NCI-H69 (cell line): ENCODE measurements around the gene TRIML2.

Experiments used
- DNase-seq: peaks from one replicate; lab custom pipeline; 2025; lab: John Stamatoyannopoulos, UW

TRIML2 gene

GRCh38 chr4:188109157-188109755, at the start of gene TRIML2:
Gene TRIML2 (minus strand): TSS chr4:188109603. CDS start chr4:188105368, 4,235 bp downstream.
- DNase-seq = no peak

- no peak for DNase-seq
Measured at GRCh38 chr4:188158336-188158735, 48.9 kb upstream of the TRIML2 start.

- DNase-seq = no peak
Measured at GRCh38 chr4:188154668-188155405, 45.4 kb upstream of the TRIML2 start.

GRCh38 chr4:188147776-188148175, 38.4 kb upstream of the TRIML2 start:
- no peak for DNase-seq

GRCh38 chr4:188147176-188147575, 37.8 kb upstream of the TRIML2 start:
- no peak for DNase-seq

- no peak for DNase-seq
Measured at GRCh38 chr4:188146618-188147017, 37.2 kb upstream of the TRIML2 start.

- no peak for DNase-seq
Measured at GRCh38 chr4:188145601-188146000, 36.2 kb upstream of the TRIML2 start.

- no peak for DNase-seq
Measured at GRCh38 chr4:188143731-188144130, 34.3 kb upstream of the TRIML2 start.

GRCh38 chr4:188139671-188140070, 30.3 kb upstream of the TRIML2 start:
- DNase-seq = no peak

- DNase-seq = no peak
Measured at GRCh38 chr4:188139141-188139540, 29.7 kb upstream of the TRIML2 start, which contains the start of gene TRIML1. Gene TRIML1 (plus strand): TSS chr4:188139441. CDS start chr4:188139559, 118 bp downstream.

- DNase-seq = no peak
Measured at GRCh38 chr4:188138227-188138626, 28.8 kb upstream of the TRIML2 start.

GRCh38 chr4:188132232-188132631, 22.8 kb upstream of the TRIML2 start:
- no peak for DNase-seq

- peak; percentile 0 for DNase-seq
Measured at GRCh38 chr4:188130355-188130754, 21.0 kb upstream of the TRIML2 start.

- no peak for DNase-seq
Measured at GRCh38 chr4:188127214-188127874, 17.9 kb upstream of the TRIML2 start.

GRCh38 chr4:188121530-188121929, 12.1 kb upstream of the TRIML2 start:
- DNase-seq = no peak

- no peak for DNase-seq
Measured at GRCh38 chr4:188117631-188118324, 8.4 kb upstream of the TRIML2 start.

GRCh38 chr4:188113156-188113555, 3.8 kb upstream of the TRIML2 start:
- DNase-seq = no peak

- no peak for DNase-seq
Measured at GRCh38 chr4:188111955-188112354, 2.6 kb upstream of the TRIML2 start.

- no peak for DNase-seq
Measured at GRCh38 chr4:188110741-188111471, 1.5 kb upstream of the TRIML2 start.

GRCh38 chr4:188110036-188110435, 633 bp upstream of the TRIML2 start:
- DNase-seq = no peak

- DNase-seq = no peak
Measured at GRCh38 chr4:188107931-188108843, 1.2 kb downstream of the TRIML2 start.
